ENCODE data around the gene STAB2. TPM values are rescaled to one million over a fixed set of nuclear protein-coding genes. Genes with fewer than 3 reads are reported as not detected.

Gene STAB2
- total RNA-seq, 2 donors from 2014 or later: not detected

DNA sequence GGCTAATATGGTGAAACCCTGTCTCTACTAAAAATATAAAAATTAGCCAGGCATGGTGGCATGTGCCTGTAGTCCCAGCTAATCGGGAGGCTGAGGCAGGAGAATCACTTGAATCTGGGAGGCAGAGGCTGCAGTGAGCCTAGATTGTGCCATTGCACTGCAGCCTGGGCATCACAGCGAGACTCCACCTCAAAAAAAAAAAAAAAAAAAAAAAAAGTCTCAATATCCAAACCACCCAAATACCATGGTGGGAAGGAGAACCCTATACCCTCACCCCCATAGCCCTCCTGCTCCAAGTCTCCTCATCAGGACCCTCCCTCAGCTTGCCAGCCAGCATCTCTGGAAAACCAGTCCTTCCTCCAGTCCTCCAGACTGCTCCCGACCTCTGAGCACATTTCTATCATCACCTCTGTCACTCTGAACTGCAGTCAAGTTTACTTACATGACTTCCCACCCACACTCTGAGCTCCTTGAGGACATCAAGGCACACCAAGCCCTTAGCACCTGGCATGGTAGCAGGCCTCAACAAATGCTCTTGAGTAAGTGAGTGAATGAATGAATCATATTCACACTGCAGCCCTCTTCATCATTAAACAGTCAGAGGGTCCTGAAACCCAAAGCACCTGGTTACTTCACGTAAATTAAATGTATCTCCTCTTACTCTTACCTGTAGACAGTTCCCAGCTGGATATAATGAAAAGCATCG, 218.7 kb downstream of the STAB2 start:
- DNase-seq: peak; percentile 39
- Mint-ChIP-seq H3K27me3 (ENCODE audit: insufficient read depth) (no peaks in the 10 kb centered on the region), H3K27ac (no peak overlapping the region), H3K9me3 (peaks cover 5% of the 10 kb centered on the region), H3K4me1 (peaks cover 22% of the 10 kb centered on the region), H3K36me3 (ENCODE audit: low read depth) (peaks cover 56% of the 10 kb centered on the region), H3K4me3 (no peak overlapping the region)
- WGBS, 2 experiments (ENCODE audit: insufficient coverage in 1 of 2, insufficient read length in 1 of 2): 89 to 93% methylated on average over 2 to 5 of the region's 5 CpGs
- no peak overlapping the region for H3K9ac ChIP-seq (ENCODE audit: extremely low read depth, low read length, poor library complexity, severe bottlenecking)
- H3K36me3 ChIP-seq (ENCODE audit: control insufficient read depth, insufficient read depth, low read length): peaks cover 63% of the 10 kb centered on the region
- no peaks in the 10 kb centered on the region for H3K4me1 ChIP-seq (ENCODE audit: control insufficient read depth, insufficient read depth, low read length)
- TF ChIP-seq CTCF (conservative IDR thresholded peaks at IDR 0.05): no peak
- no peak overlapping the region for H3K4me3 ChIP-seq (ENCODE audit: low read length)
- H3K27ac ChIP-seq (ENCODE audit: low read depth, low read length): no peak overlapping the region
- H3K27me3 ChIP-seq (ENCODE audit: control insufficient read depth, insufficient read depth, low read length, poor library complexity, severe bottlenecking): no peaks in the 10 kb centered on the region
- H3K9me3 ChIP-seq (ENCODE audit: control insufficient read depth, low read length): peaks cover 10% of the 10 kb centered on the region

DNA sequence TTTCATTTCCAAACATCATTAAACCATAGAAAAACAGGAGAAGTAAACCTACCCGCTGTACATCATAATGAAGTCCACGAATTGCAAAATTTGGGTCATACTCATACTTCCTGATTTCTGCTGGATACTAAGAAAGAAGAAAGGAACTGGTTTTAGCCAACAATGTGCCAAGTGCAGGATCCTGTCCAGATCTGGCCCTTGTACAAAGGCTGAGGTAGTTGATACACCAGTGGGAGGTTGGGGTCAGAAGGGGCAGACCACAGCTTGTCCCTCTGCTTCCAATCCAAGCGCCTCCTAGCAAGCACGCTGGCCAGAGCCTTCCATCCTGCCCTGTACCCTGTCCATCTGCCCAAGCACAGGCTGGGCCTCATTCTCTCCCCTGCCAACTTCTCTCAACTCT, 219.7 kb downstream of the STAB2 start:
- Histone ChIP-seq H3K9me3 (ENCODE audit: control insufficient read depth, low read length) (peaks cover 10% of the 10 kb centered on the region), H3K4me3 (ENCODE audit: low read length) (no peak overlapping the region), H3K36me3 (ENCODE audit: control insufficient read depth, insufficient read depth, low read length) (peaks cover 66% of the 10 kb centered on the region), H3K4me1 (ENCODE audit: control insufficient read depth, insufficient read depth, low read length) (no peaks in the 10 kb centered on the region), H3K27me3 (ENCODE audit: control insufficient read depth, insufficient read depth, low read length, poor library complexity, severe bottlenecking) (no peaks in the 10 kb centered on the region), H3K9ac (ENCODE audit: extremely low read depth, low read length, poor library complexity, severe bottlenecking) (no peak overlapping the region), H3K27ac (ENCODE audit: low read depth, low read length) (no peak overlapping the region)
- WGBS, 2 experiments (ENCODE audit: insufficient coverage in 1 of 2, insufficient read length in 1 of 2): 95 to 97% methylated on average over 4 of the region's 4 CpGs
- H3K4me3 Mint-ChIP-seq: no peak overlapping the region
- H3K27ac Mint-ChIP-seq: no peak overlapping the region
- H3K4me1 Mint-ChIP-seq: peaks cover 22% of the 10 kb centered on the region
- peaks cover 5% of the 10 kb centered on the region for H3K9me3 Mint-ChIP-seq
- peak; percentile 32 for DNase-seq
- no peak for TF ChIP-seq CTCF (conservative IDR thresholded peaks at IDR 0.05)
- peaks cover 60% of the 10 kb centered on the region for H3K36me3 Mint-ChIP-seq (ENCODE audit: low read depth)
- H3K27me3 Mint-ChIP-seq (ENCODE audit: insufficient read depth): no peaks in the 10 kb centered on the region

DNA sequence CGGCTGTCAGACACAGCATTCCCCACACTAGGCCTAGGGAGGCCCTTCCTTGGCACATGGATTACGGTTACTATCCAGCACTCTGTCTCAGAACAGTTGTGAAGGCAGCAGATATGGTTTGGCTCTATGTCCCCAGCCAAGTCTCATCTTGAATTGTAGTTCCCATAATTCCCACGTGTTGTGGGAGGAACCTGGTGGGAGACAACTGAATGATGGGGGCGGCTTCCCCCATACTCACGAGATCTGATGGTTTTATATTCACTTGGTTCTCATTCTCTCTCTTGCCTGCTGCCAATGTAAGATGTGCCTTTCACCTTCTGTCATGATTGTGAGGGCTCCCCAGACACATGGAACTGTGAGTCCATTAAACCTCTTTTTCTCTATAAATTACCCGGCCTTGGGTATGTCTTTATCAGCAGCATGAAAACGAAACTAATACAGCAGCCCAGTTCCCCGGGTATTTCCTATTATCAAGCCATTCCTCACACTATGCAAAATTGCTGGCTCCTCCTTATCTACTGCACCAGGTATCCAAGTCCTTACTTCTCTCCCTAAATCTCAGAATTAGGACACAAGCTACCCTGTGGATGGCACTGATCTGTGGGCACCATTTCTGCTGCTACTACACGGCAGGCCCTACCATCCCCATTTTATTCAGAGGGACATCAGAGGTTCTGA, 220.6 kb downstream of the STAB2 start:
- TF ChIP-seq CTCF (conservative IDR thresholded peaks at IDR 0.05): no peak

More for the DNA sequence above, 220.6 kb downstream of the STAB2 start:
- peaks cover 22% of the 10 kb centered on the region for H3K4me1 Mint-ChIP-seq
- peaks cover 5% of the 10 kb centered on the region for H3K9me3 Mint-ChIP-seq
- peaks cover 68% of the 10 kb centered on the region for H3K36me3 ChIP-seq (ENCODE audit: control insufficient read depth, insufficient read depth, low read length)
- no peak overlapping the region for H3K27ac Mint-ChIP-seq
- H3K36me3 Mint-ChIP-seq (ENCODE audit: low read depth): peaks cover 53% of the 10 kb centered on the region
- no peak overlapping the region for H3K4me3 ChIP-seq (ENCODE audit: low read length)
- H3K4me1 ChIP-seq (ENCODE audit: control insufficient read depth, insufficient read depth, low read length): no peaks in the 10 kb centered on the region
- 95 to 100% methylated on average over 6 to 9 of the region's 9 CpGs for WGBS, 2 experiments (ENCODE audit: insufficient coverage in 1 of 2, insufficient read length in 1 of 2)
- H3K27me3 ChIP-seq (ENCODE audit: control insufficient read depth, insufficient read depth, low read length, poor library complexity, severe bottlenecking): no peaks in the 10 kb centered on the region
- peaks cover 10% of the 10 kb centered on the region for H3K9me3 ChIP-seq (ENCODE audit: control insufficient read depth, low read length)
- H3K27ac ChIP-seq (ENCODE audit: low read depth, low read length): no peak overlapping the region
- no peaks in the 10 kb centered on the region for H3K27me3 Mint-ChIP-seq (ENCODE audit: insufficient read depth)
- H3K9ac ChIP-seq (ENCODE audit: extremely low read depth, low read length, poor library complexity, severe bottlenecking): no peak overlapping the region
- H3K4me3 Mint-ChIP-seq: no peak overlapping the region
- DNase-seq: peak; percentile 39

Measured in endodermal cell (in vitro differentiated cells).